SW480 (cell line): ENCODE data around the gene PCDHGC3.
A peak's percentile ranks its signal among the peaks of the same experiment; 100 is the strongest.

Experiments used
- DNase-seq: peaks from one replicate; pipeline ENCODE4 v3.0.0-alpha.2; 2016; ENCODE audit warnings: low spot score

Gene PCDHGC3

DNA sequence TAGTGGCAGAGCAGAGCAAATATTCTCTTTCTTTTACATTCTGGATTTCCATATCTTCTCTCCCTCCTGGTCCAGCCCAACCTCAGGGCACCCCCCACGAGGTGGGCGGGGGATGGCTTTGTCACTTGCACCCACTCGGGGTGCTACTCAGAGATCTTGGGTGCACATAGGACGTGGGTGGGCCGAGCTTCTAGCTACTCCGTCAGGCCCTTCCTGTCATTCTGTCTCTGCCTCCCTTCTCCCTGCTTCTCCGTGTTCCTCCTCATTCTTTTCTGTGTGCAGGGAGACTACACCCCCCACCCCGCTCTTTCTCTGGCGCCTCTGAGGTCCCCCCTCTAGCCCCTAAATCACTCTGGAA lies 32.7 kb downstream of the PCDHGC3 start:
- DNase-seq, result peak; percentile 48

- peak; percentile 84 for DNase-seq
Observed at GRCh38 chr5:141508798-141509611, 33.2 kb downstream of the PCDHGC3 start.

DNA sequence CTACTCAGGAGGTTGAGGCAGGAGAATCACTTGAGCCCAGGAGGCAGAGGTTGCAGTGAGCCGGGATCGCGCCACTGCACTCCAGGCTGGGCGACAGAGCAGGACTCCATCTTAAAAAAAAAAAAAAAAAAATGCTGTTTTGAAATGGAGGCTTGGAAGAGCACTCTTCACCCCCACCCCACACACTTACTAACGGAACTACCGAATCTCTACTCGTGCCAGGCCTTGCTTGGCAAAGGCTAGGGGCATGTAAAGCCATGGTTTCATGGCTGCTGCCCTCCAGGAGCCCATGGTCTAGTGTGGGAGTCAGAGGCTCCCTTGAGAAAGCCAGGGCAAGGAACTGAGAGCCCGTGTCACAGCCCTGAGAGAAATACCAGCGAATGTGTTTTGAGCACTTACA lies 34.4 kb downstream of the PCDHGC3 start:
- no peak for DNase-seq

- no peak for DNase-seq
Observed at GRCh38 chr5:141510850-141511601, 35.3 kb downstream of the PCDHGC3 start.

DNA sequence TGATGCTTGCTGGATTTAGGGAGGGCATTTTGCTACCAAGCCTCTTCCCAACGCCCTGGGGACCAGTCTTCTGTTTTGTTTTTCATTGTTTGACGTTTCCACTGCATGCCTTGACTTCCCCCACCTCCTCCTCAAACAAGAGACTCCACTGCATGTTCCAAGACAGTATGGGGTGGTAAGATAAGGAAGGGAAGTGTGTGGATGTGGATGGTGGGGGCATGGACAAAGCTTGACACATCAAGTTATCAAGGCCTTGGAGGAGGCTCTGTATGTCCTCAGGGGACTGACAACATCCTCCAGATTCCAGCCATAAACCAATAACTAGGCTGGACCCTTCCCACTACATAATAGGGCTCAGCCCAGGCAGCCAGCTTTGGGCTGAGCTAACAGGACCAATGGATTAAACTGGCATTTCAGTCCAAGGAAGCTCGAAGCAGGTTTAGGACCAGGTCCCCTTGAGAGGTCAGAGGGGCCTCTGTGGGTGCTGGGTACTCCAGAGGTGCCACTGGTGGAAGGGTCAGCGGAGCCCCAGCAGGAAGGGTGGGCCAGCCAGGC lies 36.1 kb downstream of the PCDHGC3 start:
- no peak for DNase-seq

DNA sequence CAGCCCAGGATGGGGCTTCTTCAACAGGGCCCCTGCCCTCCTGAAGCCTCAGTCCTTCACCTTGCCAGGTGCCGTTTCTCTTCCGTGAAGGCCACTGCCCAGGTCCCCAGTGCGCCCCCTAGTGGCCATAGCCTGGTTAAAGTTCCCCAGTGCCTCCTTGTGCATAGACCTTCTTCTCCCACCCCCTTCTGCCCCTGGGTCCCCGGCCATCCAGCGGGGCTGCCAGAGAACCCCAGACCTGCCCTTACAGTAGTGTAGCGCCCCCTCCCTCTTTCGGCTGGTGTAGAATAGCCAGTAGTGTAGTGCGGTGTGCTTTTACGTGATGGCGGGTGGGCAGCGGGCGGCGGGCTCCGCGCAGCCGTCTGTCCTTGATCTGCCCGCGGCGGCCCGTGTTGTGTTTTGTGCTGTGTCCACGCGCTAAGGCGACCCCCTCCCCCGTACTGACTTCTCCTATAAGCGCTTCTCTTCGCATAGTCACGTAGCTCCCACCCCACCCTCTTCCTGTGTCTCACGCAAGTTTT lies 36.7 kb downstream of the PCDHGC3 start:
- DNase-seq, result peak; percentile 31

- DNase-seq, result no peak
Observed at GRCh38 chr5:141512911-141513626, 37.3 kb downstream of the PCDHGC3 start.

DNA sequence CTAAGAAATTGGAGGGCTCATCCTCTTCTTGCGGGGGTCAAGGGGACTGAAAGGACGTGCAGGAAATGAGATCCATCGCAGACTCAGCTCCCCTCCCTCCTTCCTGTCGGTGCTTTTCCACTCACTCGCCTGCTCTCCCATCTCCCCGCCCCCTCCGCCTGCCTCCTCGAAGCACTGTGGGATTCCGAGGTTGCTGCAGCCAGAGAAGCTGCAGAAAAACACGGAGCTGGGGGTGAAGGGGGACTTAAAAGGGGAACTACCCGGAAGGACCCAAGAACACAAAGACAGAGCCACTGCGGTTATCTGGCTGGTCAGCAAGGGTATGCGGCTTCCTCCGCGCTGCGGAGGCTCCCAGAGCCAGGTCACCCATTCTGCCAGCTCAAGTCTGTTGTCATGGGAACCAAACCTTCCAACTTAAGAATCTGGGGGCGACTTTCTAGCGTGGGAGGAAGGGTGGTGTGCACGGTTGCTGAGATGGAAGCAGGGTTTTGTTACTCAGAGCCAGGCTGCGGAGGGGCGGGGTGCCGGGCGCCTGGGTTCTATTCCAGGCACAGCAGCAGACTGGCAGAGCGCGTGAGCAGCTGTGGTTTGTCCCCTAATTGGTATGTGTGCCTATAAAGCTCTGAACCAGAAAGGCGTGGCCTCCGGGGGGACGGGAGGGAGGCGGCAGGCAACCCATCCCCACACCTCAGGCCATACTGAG lies 38.0 kb downstream of the PCDHGC3 start:
- peak; percentile 96 for DNase-seq

DNA sequence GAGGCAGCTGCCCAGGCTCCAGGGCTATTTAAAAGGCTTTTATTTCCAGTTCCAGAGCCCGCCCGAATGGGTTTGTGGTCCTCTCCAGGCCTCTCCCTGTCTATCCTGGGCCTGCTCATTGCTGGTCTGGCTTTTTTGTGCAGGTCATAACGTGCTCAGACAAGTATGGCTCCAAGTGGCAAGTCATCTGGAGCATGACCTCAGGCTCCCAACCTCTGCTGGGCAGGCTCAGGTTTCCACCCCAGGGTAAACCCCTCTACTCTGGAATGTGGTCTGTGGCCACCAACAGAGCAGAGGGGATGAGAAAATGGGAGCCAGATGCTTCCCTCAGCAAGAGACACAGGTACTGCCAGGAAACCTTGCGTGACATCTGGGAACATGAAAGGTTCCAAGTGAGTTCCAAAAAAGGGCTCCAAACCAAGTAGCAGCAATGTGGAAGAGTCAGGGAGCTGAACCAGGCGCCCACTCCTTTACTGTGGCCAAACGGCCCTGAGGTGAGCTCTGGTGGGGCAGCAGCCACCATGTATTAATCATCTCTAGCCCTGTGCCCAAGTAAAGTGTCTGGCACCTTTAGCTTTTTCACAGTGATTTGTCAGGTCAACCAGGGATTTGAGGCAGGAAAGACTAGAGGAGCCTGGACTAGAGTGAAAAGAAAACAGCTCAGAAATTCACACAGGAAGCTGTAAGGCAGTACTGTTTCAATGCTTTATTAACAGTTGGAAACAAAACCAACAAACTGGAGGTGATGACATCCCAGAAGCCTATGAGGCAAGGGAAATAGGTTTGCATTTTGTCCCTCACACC lies 38.8 kb downstream of the PCDHGC3 start:
- DNase-seq, result no peak

DNA sequence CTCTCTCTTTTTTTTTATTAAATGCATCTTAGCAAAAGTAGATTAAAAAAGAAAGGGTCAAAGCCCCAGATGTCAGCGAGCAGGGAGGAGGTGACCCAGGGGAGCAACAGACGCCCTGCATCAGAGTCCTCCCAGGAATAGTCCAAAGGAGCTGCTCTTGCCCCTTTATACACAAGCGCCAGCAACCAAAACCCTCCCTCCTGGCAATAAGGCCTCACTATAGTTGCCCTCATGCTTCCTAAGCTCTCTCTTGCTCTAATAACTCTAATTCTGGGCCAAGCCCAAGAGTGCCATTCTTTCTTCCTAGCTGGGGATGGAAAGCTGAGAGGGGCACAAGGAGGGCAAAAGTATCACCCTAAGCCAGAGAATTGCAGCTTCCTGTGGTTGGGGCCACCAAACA lies 39.4 kb downstream of the PCDHGC3 start:
- DNase-seq, result no peak

- DNase-seq, result no peak
Observed at GRCh38 chr5:141515946-141516671, 40.3 kb downstream of the PCDHGC3 start.

DNA sequence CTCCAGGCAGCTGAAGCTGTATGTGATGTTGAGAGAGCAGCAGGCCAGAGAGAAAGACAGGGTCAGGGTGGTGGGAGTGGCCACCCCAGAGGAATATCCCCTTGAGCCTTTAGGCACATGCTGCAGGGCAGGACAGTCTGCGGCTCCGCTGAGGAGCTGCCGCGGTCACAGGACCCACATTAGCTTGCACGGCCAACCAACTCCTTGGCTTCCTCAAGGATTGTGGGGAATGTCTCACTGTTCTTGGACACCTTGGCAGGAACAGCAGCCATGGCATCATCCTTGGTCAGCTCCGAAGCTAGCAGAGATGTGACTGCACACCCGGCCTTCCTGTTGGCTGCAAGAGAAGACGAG lies 40.9 kb downstream of the PCDHGC3 start:
- DNase-seq, result no peak

DNA sequence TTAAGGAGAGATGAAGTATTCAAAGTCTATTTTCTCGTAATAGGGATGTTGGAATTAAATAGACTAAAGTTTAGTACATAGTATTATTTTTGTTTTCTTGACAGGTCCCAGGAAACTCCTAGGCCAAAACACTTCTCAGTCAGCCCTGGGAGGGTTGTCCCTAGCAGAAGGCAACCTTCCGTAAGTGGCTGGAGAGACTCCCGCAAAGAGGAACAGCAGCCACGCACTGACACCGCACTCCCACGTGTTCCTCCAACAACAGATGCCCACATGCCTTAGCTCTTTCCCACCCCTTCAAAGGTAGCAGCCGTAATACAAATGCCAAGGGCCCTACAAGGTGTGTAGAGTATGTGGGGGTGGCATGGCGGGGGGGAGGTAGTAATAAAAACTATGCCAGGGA lies 41.5 kb downstream of the PCDHGC3 start:
- no peak for DNase-seq

GRCh38 chr5:141517880-141518617 lies 42.3 kb downstream of the PCDHGC3 start:
- DNase-seq, result no peak

DNA sequence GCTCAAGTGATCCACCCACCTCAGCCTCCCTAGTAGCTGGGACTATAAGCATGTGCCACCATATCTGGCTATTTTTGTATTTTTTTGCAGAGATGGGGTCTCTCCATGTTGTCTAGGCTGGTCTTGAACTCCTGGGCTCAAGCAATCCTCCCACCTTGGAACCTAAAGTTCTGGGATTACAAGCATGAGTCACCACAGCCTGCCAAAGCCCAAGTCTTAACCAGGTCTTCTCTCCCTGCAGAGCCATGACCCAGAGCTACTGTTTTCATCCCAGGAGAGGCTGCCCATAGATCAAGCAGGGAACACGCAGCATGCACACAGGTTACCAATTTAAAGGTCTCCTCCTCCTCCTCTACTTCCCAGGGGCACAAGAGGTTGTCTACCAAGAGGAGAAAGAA lies 42.9 kb downstream of the PCDHGC3 start:
- DNase-seq, result no peak

DNA sequence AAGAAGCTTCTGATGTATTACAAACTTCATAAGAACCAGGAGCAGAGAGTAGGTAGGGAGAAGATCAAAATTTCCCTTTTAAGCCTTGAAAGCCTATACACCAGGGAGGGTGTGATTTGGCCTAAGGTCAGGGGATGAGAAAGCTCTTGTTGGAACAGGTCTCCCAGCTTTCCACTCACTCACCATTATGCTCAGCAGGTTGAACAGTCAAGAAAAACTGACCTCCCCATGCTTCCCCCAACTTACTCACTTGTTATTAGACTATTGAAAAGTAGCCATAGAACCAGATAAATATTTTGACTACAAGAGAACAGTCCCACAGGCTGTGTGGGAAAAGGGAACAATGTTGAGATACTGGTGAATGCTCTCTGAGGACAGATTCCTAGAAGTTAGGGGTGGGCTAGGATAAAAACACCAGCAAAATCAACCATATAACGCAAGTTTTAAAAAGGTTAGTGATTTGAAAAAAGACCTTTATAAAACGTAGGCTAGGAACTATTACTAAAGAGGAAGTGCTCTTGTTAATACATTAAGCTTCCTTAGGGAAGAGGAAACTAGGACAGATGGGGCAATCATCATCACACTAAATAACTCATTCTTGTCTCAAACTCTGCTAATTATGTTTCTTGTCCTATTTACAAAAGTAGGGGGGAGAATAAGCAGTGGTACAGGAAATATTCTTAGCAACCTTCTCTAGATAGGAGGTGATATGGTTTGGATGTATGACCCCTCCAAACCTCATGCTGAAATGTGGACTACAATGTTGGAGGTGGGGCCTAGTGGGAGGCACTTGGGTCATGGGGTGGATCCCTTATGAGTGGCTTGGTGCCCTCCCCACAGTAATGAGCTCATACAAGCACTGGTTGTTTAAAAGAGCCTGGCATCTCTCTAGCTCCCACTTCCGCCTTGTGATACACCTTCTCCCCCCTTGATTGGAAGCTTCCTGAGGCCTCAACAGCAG lies 44.1 kb downstream of the PCDHGC3 start:
- peak; percentile 37 for DNase-seq

GRCh38 chr5:141521244-141521781 lies 45.5 kb downstream of the PCDHGC3 start:
- peak; percentile 100 for DNase-seq

DNA sequence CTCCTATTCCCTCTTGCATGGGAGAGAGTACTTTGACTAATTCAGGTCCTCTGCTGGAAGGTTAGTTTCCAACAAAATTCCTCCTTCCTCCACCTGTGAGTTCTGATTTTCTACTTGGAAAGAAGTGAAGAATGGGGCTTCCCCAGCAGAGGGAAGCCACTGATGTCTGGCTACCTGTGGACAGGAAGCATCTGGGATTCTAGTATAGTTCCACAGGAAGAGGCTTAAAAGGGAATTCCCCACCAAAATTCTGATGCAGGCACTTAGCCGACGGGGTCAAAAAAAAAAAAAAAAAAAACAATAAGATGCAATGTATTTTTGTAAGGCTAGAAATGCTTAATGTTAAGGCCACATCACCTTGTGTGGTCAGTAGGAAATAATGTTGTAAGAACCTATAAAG lies 46.5 kb downstream of the PCDHGC3 start:
- DNase-seq, result peak; percentile 33
